GM20000 (cell line): ENCODE measurements around the gene TAS1R3.

ENCODE experiments used
- DNase-seq: peaks from one replicate; pipeline ENCODE4 v3.0.0; 2012; ENCODE audit warnings: low spot score
- TF ChIP-seq, protein P1 (sequence below): IDR thresholded peaks from 2 replicates; pipeline ENCODE4 v1.5.1; 2012; ENCODE audit warnings: mild to moderate bottlenecking, control low read depth; ENCODE audit errors: extremely low read depth, missing control alignments

Gene TAS1R3

DNA sequence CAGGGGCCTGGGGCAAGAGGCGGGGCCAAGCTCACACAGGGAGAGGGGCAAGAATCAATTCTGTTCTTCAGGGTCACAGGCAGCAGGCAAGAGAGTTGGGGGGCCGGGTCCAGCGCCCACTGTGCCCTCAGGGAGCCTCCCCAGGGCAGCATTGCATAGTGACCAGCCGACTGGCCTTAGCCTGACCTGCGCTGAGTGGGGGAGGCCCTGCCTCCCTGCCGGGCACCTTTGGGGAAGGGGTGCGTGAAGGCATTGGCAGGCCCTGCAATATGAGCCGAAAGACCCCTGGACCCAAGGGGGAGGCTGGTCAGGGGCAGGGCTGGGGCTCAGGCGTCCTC, 38.7 kb upstream of the TAS1R3 start:
- TF ChIP-seq, protein P1, sequence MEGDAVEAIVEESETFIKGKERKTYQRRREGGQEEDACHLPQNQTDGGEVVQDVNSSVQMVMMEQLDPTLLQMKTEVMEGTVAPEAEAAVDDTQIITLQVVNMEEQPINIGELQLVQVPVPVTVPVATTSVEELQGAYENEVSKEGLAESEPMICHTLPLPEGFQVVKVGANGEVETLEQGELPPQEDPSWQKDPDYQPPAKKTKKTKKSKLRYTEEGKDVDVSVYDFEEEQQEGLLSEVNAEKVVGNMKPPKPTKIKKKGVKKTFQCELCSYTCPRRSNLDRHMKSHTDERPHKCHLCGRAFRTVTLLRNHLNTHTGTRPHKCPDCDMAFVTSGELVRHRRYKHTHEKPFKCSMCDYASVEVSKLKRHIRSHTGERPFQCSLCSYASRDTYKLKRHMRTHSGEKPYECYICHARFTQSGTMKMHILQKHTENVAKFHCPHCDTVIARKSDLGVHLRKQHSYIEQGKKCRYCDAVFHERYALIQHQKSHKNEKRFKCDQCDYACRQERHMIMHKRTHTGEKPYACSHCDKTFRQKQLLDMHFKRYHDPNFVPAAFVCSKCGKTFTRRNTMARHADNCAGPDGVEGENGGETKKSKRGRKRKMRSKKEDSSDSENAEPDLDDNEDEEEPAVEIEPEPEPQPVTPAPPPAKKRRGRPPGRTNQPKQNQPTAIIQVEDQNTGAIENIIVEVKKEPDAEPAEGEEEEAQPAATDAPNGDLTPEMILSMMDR: no peak

DNA sequence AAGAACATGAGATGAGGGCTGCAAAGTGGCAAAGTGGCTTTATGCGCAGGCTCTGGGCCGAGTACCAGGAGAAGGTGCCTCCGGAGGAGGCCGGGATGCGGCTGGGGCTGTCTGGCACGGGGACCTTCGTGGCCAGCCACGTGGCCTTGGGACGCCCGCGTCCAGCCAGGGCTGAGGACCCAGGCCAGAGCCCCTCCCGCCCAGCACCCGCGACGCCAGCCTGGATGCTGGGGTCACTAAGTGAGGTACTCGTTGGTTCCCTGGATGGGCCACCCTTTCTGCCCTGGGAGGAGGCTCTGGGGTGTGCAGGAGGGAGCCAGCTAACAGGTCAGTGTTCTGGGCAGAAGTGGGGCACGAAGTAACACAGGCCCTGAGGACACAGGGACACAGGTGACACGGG, 38.2 kb upstream of the TAS1R3 start:
- TF ChIP-seq, protein P1: no peak
- no peak for DNase-seq

More for the DNA sequence above, 38.7 kb upstream of the TAS1R3 start:
- no peak for DNase-seq

DNA sequence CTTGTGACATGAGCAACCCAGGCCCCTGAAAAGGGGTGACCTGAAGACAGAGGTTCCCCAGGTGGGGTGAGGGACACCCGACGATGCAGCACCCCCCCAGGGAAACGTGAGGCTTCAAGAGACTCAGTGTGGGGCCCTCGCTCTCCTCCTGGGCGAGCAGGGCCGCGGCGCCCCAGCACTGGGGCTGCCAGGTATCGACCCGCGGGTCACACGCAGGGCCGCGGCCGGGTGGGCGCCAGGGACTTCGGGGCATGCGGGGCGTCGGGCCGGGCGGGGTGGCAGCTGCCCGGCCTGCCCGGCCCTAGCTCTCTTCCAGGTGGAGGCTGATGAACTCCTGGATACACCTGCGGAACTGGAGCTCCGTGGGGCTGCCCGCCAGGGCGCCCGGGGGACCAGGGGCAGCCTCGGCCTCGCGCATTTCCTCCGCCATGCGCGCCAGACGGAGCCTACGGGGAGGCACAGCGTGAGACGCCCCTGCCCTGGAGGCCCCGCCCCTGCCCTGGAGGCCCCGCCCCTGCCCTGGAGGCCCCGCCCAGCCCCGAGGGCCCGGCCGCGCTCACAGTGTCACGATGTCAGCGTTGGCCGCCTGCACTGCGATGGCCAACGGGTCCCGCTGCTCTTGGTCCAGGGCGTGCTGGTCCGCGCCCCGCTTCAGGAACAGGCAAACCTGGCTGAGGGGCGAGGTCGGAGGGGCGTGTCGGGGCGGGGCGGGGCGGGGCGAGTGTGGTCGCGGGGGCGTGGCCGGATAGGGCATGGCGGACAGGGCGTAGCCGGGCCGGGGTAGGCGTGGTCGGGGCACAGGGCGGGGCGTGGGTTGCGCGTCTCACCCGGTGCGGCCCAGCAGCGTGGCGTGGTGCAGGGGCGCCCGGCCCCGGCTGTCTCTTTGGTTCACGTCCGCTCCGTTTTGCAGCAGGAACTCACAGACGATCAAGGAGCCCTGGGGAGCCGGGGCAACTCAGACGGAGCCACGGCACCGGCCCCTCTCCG, 37.5 kb upstream of the TAS1R3 start:
- TF ChIP-seq, protein P1: no peak
- DNase-seq: no peak

DNA sequence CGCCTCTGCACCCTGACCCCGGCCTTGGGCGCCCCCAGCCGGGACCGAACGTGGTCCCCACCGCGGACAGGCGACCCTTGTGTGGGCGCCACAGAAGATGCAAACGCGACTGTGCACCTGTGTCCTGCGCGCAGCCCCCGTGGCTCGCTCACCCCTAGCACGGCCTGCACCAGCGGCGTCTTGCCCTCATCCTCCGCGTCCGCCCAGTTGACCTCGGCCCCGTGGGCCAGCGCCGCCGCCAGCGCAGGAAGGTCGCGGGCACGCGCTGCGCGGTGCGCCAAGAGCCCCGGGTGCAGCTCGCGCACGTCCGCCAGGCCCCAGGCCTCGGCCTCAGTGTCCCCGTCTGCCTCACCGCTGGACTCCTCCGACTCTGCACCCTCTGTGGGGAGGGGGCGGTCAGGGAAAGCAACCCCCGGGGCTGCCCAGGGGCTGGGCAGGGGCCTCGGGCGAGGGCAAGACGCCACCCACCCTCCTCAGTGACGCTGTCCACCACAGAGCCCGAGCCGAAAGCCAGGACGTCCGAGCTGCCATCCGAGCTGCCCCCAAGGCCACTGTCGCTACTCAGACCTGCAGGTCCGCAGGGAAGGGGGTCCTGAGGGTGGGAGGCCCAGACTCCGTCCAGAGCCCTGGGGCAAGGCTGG, 36.7 kb upstream of the TAS1R3 start:
- no peak for DNase-seq
- TF ChIP-seq, protein P1: no peak

DNA sequence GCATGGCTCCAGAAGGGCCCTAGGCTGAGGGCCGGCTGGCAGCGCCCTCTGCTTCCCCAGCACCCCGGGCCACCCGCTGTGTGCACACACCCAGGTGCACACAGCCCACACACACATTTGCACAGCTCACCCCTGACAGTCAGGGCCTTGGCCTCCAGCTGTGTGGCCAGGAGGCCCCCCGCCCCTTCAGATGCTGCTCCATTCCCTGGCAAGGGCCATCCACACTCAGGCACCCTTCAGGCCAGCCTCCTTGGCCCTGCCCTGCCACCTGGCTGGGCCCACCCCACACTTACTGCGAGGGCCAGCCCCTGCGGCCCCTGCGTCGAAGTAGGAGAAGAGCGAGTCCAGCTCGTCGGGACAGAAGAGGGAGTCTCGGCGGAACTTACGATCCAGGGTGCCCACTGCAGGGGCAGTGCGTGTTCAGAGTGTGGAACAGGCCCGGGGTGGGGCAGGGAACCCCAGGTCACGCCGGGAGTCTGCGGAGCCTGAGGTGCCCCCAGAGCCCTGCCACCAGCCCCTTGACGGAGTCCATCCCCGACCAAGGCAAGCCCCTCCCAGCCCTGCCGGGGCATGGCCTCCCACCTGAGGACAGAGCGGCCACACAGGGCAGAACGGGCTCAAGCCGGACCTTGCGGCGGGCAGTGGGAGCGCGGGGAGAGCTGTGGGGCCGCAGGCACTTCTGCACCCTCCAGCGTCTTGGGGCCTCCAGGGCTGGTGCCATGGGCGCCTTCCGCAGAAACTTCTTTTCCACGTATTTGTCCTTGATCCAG, 35.7 kb upstream of the TAS1R3 start:
- TF ChIP-seq, protein P1: no peak
- DNase-seq: no peak

DNA sequence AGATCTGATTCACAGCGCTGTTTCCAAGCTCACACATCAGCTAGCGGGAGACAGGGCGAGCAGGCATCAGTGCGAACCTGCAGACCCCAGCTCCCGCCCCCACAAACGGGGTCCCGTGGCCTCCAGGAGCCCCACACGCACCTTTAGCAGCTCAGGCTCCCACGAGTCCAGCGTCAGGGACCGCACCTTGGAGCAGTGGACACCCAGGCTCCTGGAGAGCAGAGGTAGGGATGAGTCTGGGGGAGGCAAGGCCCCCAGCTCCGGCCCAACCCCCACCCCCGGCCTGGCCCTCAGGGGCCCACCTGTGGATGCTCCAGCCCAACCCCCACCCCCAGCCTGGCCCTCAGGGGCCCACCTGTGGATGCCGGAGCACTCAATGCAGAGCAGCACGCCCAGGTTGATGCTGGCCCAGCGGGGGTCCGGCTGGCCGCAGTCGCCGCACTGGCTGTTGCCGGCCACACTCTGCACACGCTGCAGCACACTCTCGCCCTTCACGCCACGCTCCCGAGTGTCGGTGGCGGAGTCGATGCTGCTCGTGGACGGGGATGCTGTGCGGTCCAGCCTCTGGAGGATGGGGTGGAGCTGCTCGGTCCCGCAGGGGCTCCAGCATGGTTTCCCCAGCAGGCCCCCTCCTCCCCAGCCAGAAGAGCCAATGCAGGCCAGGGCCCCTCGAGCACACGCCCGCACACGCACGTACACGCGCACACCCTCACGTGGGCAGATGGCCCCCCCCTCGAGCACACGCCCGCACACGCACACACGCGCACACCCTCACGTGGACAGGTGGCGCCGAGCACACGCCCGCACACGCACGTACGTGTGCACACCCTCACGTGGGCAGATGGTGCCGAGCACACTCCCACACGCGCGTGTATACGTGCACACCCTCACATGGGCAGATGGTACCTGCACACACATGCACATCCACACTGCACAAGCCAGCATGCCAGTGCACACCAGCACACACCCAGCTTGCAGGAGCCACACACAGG, 34.7 kb upstream of the TAS1R3 start:
- TF ChIP-seq, protein P1: no peak
- DNase-seq: no peak
